Limb (tissue), 2 donors: ENCODE results near the gene DPP4.

Experiments used
- DNase-seq, 2 donors: peaks; one replicate each; pipeline ENCODE4 v3.0.0-alpha.2; 2016; ENCODE audit errors: extremely low spot score in 2 of 2

The DPP4 gene

DNA sequence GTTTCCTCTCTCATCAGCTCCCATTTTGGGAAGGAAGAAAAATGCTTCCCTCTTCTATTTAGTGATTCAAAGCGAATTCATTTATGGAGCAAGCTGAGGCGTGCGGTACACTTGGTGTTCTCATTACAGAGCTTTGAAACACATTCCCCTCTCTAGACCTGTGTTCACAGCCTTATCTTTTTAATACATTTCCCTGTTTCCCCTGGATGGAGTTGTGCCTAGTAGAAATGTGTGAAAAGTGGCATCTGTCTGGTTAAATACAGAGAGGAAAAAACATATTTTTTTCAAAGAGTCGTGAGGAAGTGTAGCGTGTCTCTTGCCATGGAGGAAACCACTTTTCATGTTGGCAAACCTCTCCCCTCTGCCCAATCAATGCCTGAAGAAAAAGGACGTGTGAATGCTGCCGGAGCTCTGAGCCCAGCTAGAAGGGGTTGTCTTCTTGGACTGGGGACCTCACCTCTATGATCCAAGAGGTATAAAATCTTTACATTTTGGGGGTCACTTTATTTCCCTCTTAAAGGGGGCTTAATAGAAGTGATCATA is 52.4 kb downstream of the DPP4 start:
- no peak for DNase-seq

DNA sequence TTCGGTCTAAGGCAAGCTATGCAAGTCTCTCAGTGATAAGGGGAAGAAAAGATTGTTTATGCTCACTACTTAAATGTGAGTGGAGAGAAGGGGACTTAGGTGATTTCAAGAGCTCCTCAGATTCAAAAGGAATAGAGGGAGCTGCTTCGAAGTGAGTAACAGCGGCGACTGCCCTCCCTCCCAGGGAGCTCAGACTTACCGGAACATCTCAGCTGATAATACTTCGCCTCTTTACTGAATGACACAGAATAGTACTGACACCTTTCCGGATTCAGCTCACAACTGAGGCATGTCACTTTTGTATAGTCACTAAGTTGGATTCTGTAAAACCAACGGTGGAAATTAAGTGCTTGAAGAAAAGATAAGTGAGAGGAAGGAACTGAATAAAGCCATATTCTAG is 55.5 kb downstream of the DPP4 start:
- no peak for DNase-seq

- DNase-seq, result no peak
These were observed 56.8 kb downstream of the DPP4 start for GRCh38 chr2:162017233-162017632.

GRCh38 chr2:162016080-162016479 is 57.9 kb downstream of the DPP4 start:
- DNase-seq, result no peak

DNA sequence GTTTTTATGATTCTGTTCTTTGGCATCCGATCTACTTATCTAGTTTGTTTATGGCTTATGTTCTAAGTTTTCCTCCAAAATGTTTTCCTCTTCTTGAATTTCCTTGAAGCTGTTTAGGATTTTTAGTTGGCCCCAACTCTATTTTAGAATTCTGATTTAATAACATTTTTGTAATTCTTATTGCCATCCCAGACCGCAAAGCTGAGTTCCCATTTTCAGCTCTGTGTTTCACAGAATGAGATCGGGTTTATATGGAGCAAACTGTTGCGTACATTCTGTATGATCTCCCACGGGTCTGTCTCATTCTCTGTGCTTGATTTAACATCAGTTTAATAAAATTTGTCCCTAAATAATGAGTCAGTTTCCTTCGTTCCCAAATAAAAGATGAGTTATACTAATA is 59.3 kb downstream of the DPP4 start:
- no peak for DNase-seq

DNA sequence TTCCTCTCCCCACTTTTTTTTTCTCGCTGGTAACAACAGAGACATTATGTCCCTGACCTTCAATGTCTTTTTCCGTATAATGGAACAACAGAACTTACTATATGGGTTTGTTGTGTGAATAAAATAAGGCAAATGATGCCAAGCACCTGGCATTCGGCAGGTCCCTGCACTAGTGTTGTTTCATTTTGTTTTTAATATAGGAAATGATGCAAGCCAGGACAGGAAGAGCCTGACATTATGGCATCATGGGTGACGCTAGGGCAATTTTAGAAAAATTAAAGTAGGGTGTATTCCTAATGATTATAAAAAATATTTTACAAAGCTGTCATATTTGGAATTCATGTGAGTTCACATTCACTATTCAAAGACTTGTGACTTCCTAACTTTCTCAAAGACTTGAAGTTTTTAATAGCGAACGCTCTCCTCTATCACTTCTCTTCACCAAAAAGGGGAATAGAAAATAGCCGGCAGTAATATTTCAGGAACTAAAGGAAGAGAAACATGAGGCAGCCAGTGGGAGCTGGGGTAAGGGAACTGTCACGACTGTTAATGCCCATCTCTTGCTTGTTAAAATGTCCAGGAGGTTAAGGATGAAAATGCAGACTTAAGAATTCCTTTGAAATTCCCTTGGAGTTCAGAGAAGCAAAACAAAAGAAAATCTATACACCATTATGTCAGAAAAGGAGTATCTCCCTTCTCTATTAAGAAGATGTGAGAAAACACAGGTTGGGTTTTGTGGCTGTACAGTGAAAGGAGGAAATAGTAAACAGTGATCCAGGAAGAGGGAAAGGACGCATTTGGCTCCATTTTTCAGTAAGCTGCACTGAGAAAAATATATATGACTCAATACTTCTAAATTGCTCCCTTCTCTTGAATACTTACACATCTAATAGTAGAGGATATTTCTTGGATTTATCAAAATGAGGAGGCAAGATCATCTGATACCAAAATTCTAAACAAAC is 60.2 kb downstream of the DPP4 start:
- DNase-seq, result no peak

DNA sequence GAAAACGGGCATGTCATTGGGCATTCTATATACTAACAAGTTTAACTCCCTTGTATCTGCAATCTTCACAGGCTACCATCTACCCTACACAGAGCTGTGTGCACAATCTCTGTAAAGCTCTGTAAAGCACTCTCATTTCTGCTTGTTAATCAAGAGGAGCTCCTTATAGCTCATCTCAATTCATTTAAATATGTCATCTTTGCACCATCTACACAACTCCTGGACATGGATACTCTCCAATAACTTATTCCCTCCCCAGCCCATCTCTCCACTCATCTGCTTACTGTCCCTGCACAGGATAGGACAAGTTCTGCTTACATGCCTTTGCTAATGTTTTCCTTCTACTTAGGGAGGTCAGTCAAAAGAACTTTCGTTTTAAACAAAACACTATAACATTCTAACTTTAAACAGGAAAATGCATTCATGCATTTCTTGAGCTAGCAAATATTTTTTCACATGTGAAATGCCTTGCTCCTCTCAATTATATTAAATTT is 61.4 kb downstream of the DPP4 start:
- no peak for DNase-seq

DNA sequence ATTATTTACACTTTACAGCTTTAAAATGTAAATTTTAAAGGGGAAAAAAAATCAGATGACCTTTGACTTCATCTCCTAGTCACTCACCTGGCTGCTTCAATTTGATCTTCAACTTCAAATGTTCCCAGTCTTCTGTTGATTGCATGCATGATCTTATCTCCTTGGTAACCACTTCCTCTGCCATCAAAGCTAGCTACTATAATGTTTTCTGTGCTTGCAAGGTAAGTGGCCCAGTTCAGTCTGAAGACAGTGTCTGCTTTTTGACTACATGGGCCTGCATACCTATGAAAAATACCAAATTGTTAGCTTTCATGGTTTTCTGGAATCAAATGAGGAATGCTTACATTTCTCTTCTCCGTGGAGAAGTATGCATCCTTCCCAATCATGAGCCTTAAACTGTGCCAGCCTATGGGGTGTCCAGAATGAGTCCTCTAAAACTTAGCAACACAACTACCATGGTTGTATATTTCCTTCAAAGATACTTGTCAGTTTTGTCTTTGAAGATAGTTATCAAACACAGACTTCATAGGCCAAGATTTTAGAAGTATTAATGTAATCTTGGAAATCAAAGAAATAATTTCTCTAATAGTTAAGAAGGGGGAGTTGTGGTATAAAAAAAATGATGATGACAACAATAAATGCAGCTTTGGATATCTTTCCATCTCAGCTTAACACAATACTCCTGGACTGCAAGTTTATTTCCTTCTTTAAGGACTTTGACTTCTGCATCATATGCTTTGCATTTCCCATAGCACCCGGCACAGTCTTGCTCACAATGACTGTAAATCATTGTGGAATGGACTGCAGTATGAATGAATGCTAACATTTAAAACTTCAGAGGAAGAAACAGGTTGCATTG is 62.1 kb downstream of the DPP4 start:
- no peak for DNase-seq

DNA sequence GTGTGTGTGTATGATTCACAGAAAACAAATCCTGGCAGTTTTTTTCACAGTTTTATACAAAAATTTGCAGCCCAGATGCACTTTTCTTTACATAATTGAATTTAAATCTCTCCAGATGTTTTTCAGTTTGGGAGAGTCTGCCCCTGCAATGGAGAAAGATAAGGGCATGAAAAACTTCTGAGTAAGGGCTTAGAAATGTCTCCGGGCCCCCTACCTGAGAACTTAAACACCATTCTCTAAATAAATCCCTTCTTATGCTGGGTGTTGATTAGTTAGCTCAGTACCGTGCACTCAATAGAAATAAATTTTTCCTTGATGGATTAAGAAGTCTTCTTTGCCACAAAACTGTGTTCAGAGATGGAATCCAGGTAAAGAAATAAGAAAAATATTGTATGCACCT is 64.5 kb downstream of the DPP4 start:
- DNase-seq, result no peak

- DNase-seq, result no peak
These were observed 66.5 kb downstream of the DPP4 start for GRCh38 chr2:162007447-162008040.

GRCh38 chr2:162006337-162006736 is 67.7 kb downstream of the DPP4 start:
- no peak for DNase-seq

DNA sequence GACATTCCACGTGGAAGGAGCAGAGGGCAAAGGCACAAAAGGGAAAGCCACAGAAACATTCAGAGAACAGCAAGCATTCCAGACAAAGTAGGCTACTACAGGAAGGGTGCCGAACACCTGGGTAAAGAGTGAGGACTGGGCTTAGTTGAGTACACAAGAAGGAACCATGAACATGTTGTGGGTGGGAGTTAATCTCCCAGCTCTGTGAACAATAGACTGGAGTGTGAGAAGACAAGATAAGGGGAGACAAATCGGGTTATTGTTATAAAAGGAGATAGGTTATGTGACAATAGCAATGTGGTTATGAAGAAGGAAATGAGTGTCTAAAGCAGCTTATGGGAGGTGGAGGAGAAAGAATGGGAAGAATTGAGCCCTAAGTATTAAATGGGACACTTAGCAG is 70.0 kb downstream of the DPP4 start:
- DNase-seq, result no peak

DNA sequence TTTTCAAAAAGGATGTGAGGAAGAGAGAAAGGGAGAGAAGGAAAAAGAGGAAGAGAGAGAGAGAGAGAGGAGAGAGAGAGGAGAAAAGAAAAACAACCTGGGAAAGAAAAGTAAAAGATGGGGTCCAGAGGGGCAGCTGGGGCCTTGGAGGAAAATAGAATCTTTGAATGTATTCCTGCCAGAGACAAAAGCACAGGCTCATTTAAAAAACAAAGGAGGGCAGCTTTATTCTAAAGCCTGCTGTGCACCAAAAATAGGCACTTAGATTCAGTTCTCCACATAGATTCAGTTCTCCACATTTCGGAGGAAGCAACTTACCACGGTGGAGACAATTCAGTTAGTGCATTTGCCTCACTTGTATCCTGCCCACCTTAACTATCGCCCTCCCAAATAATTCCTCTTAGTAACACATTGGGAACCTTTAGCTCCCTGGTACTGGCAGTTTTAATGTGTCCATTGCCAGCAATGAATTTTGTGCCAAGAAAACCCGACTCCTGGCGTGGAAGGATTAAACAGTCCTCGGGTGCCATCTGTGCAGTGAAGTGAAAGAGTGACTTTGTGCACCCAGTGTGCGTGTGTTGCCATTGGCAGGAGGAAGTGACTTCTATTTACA is 71.3 kb downstream of the DPP4 start:
- DNase-seq, result no peak

- no peak for DNase-seq
These were observed 73.6 kb downstream of the DPP4 start for GRCh38 chr2:162000431-162000830.

DNA sequence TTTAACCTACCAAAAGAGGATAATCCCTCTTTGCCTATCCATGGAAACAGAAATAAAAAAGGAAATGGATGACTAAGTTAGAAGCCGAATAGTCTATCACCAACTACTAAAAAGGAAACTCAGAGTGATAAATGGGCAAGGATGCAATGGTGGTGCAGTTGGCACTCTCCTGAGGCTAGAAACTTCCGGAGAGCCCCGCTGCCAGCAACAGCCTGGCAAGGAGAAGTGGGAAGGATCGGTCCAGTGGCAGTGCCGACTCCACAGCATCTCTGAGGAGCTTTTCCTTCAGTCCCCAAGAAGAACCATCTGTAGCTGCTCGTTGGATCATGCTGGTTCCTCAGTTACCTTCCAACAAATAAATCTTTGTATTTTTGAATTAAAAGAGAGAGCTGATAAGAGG is 74.7 kb downstream of the DPP4 start:
- no peak for DNase-seq

GRCh38 chr2:161998857-161999256 is 75.2 kb downstream of the DPP4 start:
- DNase-seq, result no peak

- DNase-seq, result no peak
These were observed 76.0 kb downstream of the DPP4 start for GRCh38 chr2:161997916-161998471.

DNA sequence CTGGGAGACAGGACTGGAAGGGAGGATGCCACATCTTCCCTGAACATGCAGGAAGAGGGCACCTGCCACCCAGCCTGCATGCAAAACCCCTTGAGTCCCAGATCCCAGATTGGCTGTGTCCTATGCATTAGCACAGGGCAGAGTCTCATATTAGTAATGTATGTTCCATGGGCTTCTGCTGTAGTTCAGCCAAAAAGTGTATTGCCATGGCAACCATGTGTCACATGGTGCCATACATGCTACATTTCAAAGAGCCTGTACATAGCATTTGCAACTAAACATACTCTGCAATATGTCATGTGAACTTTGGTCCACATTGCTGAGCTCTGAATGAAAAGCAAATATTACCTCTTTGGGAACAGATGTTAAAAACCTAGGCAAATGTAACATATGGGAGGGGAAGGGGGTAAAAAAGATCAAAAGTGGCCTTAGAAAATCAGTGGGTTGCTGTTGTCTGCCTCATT is 78.4 kb downstream of the DPP4 start:
- no peak for DNase-seq

- no peak for DNase-seq
These were observed 79.1 kb downstream of the DPP4 start for GRCh38 chr2:161994761-161995520.

- DNase-seq, result no peak
These were observed 81.5 kb downstream of the DPP4 start for GRCh38 chr2:161992531-161992930.
